Sigmoid colon (tissue), 7 donors: ENCODE data around the gene LLPH. TPM values are rescaled to one million over a fixed set of nuclear protein-coding genes. Genes with fewer than 3 reads are reported as not detected.

ENCODE experiments used
- DNase-seq: peaks from one replicate; pipeline ENCODE4 v3.0.0-alpha.2; 2019
- H3K27ac ChIP-seq, 4 donors: fragments of 200-600 bp; sonication (generic); one replicate each; pipeline ENCODE4 v1.5.1; 2016 to 2019; ENCODE audit warnings: mild to moderate bottlenecking in 1 of 4
- H3K27me3 ChIP-seq, 3 donors: fragments of 200-600 bp; sonication (generic); one replicate each; pipeline ENCODE4 v1.5.1; 2019; ENCODE audit warnings: mild to moderate bottlenecking in 1 of 3
- H3K36me3 ChIP-seq, 4 donors: fragments of 200-600 bp; sonication (generic); one replicate each; pipeline ENCODE4 v1.5.1; 2016 to 2019
- H3K4me1 ChIP-seq, 4 donors: fragments of 200-600 bp; sonication (generic); one replicate each; pipeline ENCODE4 v1.5.1; 2017 to 2019
- H3K4me3 ChIP-seq, 4 donors: fragments of 200-600 bp; sonication (generic); one replicate each; pipeline ENCODE4 v1.5.1; 2017 to 2019; ENCODE audit warnings: mild to moderate bottlenecking in 2 of 4, moderate library complexity in 1 of 4
- H3K9me3 ChIP-seq, 4 donors: fragments of 200-600 bp in 3 of 4; sonication (generic) in 3 of 4; one replicate each; pipeline versions ENCODE4 v1.5.1 to v1.6.1; 2013 to 2019
- CTCF ChIP-seq, 4 experiments: fragments of 450-650 bp in 3 of 4; fragments of 200-600 bp in 1 of 4; IDR thresholded peaks; one replicate each; pipeline ENCODE4 v1.5.1; 2016 to 2019; ENCODE audit warnings: antibody characterized with exemption in 4 of 4, mild to moderate bottlenecking in 3 of 4, moderate library complexity in 2 of 4
- EP300 ChIP-seq, 4 donors: sonication (generic); formaldehyde crosslinking; IDR thresholded peaks; one replicate each; pipeline ENCODE4 v1.6.1; 2017; ENCODE audit warnings: antibody characterized with exemption in 4 of 4
- POLR2A ChIP-seq, 2 donors: fragments of 450-650 bp; IDR thresholded peaks; one replicate each; pipeline ENCODE4 v1.6.1; 2016; ENCODE audit warnings: antibody characterized with exemption in 2 of 2, mild to moderate bottlenecking in 2 of 2, moderate library complexity in 2 of 2
- POLR2AphosphoS5 ChIP-seq, 4 donors: sonication (generic); formaldehyde crosslinking; IDR thresholded peaks; one replicate each; pipeline ENCODE4 v1.6.1; 2017; ENCODE audit warnings: antibody characterized with exemption in 4 of 4
- WGBS, 2 donors: extraction: QIAGEN DNeasy Blood & Tissue Kit; methylation state at CpG; one replicate each; pipeline ENCODE4 v1.1.7; 2013; 5-methylcytosine and 5-hydroxymethylcytosine counted together
- intact Hi-C: fragments of 100-400 bp; cut with DNase I; formaldehyde crosslinking; loops from one replicate; pipeline ENCODE4 v1.15.1; 2023
- polyA plus RNA-seq, 3 donors: library from polyadenylated mRNA; stranded (reverse); fragments of 200-250 nt; gene quantifications; one replicate each; pipeline ENCODE4 v1.2.3, GENCODE V29; 2013
- total RNA-seq, 4 donors: library from RNA; depleted of rRNA; stranded (reverse); fragments of >200 nt; gene quantifications; one replicate each; pipeline ENCODE4 v1.1.0, GENCODE V29; 2016
- donor health status: healthy with polysubstance abuse.
- donor health status: Bipolar disorder and iron deficiency.
- donor health status: healthy.

The LLPH gene
- total and polyA plus RNA-seq, 7 donors = 5.0 to 30.6 (median 10.3) TPM

- no peak for DNase-seq
These were observed 59.0 kb downstream of the LLPH start for GRCh38 chr12:66071549-66071948.

GRCh38 chr12:66070378-66071120 is 60.0 kb downstream of the LLPH start:
- DNase-seq = no peak
- no peaks in the 10 kb centered on the region for H3K27me3 ChIP-seq
- TF ChIP-seq CTCF (IDR thresholded peaks at IDR 0.05) (no peak), POLR2AphosphoS5 (IDR thresholded peaks at IDR 0.05) (no peak), EP300 (IDR thresholded peaks at IDR 0.05) (no peak), POLR2A (IDR thresholded peaks at IDR 0.05) (no peak)
- no peaks in the 10 kb centered on the region for H3K36me3 ChIP-seq
- H3K4me1 ChIP-seq = no peaks in the 10 kb centered on the region
- intact Hi-C loops = no loop called here
- H3K27ac ChIP-seq = no peak overlapping the region
- no peak overlapping the region for H3K4me3 ChIP-seq
- WGBS, 2 donors = 93% methylated on average over 9 of the region's 9 CpGs
- H3K9me3 ChIP-seq = no peaks in the 10 kb centered on the region

More at GRCh38 chr12:66071549-66071948, 59.0 kb downstream of the LLPH start:
- Histone ChIP-seq H3K27me3 (no peaks in the 10 kb centered on the region), H3K36me3 (no peaks in the 10 kb centered on the region), H3K4me1 (no peaks in the 10 kb centered on the region), H3K4me3 (no peak overlapping the region), H3K27ac (no peak overlapping the region), H3K9me3 (no peaks in the 10 kb centered on the region)
- intact Hi-C loops = no loop called here
- WGBS, 2 donors = 94 to 95% methylated on average over 1 of the region's 1 CpG
- TF ChIP-seq POLR2A (IDR thresholded peaks at IDR 0.05) (no peak), EP300 (IDR thresholded peaks at IDR 0.05) (no peak), POLR2AphosphoS5 (IDR thresholded peaks at IDR 0.05) (no peak)

GRCh38 chr12:66066929-66067523 is 63.5 kb downstream of the LLPH start:
- H3K27ac ChIP-seq = no peak overlapping the region
- H3K9me3 ChIP-seq = no peaks in the 10 kb centered on the region
- no peaks in the 10 kb centered on the region for H3K27me3 ChIP-seq
- H3K4me3 ChIP-seq = no peak overlapping the region
- no peak for DNase-seq
- 50 to 66% methylated on average over 3 of the region's 3 CpGs for WGBS, 2 donors
- TF ChIP-seq EP300 (IDR thresholded peaks at IDR 0.05) = no peak
- TF ChIP-seq CTCF (IDR thresholded peaks at IDR 0.05) = no peak
- TF ChIP-seq POLR2AphosphoS5 (IDR thresholded peaks at IDR 0.05) = no peak
- no peak for TF ChIP-seq POLR2A (IDR thresholded peaks at IDR 0.05)
- H3K4me1 ChIP-seq = no peaks in the 10 kb centered on the region
- H3K36me3 ChIP-seq = no peaks in the 10 kb centered on the region
- intact Hi-C loops = no loop called here

Other genes with a start within 250 kb of the LLPH start
- 100 to 1,000 TPM; 142 to 200 (median 160) TPM for gene TMBIM4, start 39.2 kb upstream of the LLPH start, total RNA-seq
- gene TMBIM4, start 39.2 kb upstream of the LLPH start, polyA plus RNA-seq = 100 to 1,000 TPM in 1 of 3 donors, 10 to 100 TPM in 2; 77.2 to 169 (median 78.7) TPM
- 10 to 100 TPM in 3 of 4 donors, 1 to 10 TPM in 1; 9.4 to 17.1 (median 15.5) TPM for gene IRAK3, start 58.5 kb upstream of the LLPH start, total RNA-seq
- gene IRAK3, start 58.5 kb upstream of the LLPH start, polyA plus RNA-seq = 1 to 10 TPM; 1.4 to 4.4 (median 1.8) TPM
- 1 to 10 TPM; 3.2 to 8.6 (median 4.4) TPM for gene HELB, start 171.7 kb upstream of the LLPH start, total RNA-seq
- gene HELB, start 171.7 kb upstream of the LLPH start, polyA plus RNA-seq = 1 to 10 TPM in 1 of 3 donors, under 1 TPM in 2; under 0.01 to 3.0 (median 0.23) TPM